NCI-H2196 treated with DMSO at 0.1 percent for 48 hours (cell line): Measurements from ENCODE around the gene CDS1.
A peak's percentile ranks its signal among the peaks of the same experiment; 100 is the strongest.
"Not testable (repeated sequence)": the region's sequence is repeated elsewhere in the genome, so short reads cannot be mapped to it uniquely, and the experiment has no call there.

Experiments used
- DNase-seq: peaks from one replicate; lab custom pipeline; 2025; ENCODE audit not compliant: unreplicated experiment; lab: John Stamatoyannopoulos, UW

Gene CDS1

DNA sequence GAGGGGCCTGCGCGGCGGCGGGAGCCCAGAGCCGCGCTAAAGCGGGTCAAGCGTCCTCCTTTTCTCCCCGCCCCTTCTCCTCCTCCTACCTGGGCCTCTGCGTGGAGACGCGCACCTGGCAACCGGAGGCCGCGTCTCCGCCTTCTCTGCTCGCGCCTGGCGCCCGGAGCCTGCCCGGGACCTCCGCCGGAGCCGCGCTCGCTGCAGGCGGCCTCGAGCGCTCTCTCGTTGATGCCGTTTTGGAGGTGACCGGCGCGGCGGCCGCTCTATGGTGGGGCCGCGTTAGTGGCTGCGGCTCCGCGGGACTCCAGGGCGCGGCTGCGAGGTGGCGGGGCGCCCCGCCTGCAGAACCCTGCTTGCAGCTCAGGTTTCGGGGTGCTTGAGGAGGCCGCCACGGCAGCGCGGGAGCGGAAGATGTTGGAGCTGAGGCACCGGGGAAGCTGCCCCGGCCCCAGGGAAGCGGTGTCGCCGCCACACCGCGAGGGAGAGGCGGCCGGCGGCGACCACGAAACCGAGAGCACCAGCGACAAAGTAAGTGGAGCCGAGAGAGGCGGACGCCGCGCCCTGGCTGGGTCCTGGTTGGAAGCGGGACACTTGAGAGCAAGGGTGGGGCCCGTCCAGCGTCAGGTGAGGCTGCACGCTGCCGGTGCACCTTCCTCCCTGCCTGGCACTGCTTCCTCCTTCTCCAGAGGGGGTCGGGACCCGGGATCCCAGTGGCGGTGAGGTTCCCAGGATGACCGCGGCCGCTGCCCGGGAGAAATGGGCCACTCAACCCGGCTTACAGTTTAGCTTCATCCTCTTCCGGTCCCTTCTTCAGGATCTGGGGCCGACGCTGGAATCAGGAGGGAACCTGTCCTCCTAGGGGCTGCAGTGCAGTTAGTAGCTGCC is at the start of gene CDS1:
CDS1 (plus strand) TSS at position 140 of the 888 bp plus-strand sequence; CDS start at position 415, 275 bp downstream.
- no peak for DNase-seq

DNA sequence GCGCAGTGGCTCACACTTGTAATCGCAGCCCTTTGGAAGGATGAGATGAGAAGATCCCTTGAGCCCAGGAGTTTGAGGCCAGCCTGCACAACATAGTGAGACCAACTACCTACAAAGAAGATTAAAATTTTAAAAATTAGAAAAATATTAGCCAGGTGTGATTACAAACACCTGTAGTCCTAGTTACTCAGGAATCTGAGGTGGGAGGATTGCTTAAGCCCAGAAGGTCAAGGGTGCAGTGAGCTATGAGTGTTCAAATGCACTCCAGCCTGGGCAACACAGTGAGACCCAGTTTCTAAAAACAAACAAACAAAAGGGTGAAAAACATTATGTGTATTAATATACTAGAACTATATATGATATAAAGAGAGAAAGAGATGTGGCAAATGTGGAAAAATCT is 47.0 kb upstream of the CDS1 start:
- no peak for DNase-seq

GRCh38 chr4:84545093-84545492 is 37.8 kb upstream of the CDS1 start:
- no peak for DNase-seq

DNA sequence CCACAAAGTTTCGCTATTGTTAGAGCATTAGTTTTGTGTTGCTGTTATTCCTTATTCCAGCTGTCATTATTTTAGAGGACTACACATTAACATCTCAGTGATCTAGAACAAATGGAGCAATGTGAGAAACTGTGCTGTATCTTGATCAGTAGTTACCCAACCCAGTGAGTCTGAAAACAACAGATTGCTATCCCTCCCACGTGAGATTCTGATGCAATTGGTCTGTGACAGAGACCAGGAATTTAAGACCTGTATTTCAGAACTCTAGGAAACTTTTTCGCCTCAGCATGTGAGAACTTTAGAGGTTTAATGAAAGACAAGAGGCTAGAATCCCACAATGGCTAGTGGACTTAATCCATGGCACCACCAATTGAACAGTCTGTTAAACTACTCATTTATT is 35.7 kb upstream of the CDS1 start:
- DNase-seq = no peak

GRCh38 chr4:84549191-84549590 is 33.7 kb upstream of the CDS1 start:
- DNase-seq = not testable (repeated sequence)

DNA sequence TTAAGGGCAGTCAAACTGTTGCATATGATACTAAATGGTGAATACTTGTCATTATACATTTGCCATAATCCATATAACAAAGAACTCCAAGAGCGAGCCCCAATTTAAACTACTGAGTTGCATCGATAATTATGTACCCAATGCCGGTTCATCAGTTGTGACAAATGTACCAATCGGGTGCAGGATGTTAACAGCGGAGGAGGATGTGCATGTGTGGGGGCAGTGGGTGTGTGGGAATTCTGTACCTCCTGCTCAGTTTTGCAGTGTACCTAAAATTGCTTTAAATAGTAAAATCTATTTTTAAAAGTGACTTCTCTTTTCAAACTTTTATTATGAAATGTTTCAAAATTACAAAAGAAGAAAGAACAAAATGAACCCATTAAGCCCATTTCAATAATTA is 20.8 kb upstream of the CDS1 start:
- no peak for DNase-seq

- DNase-seq = no peak
Measured at GRCh38 chr4:84563002-84563401, 19.9 kb upstream of the CDS1 start.

DNA sequence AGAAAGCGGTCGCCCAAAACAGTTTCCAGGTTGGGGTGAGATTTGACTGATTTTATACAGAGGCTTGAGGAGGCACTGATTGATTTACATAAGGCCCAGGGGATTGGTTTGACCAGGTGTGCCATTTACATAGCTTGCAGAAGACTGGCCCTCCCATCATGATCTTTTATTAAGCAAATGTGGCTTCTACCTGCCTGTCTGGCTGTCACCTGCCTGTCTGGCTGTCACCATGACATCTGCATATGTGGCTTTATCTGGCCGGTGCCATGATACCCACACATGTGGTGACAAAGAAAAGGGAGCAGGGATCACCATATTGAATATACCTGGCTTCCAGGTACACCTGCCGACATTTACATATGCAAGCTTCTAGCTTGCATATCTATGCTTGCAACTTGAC is 17.0 kb upstream of the CDS1 start:
- DNase-seq = no peak

DNA sequence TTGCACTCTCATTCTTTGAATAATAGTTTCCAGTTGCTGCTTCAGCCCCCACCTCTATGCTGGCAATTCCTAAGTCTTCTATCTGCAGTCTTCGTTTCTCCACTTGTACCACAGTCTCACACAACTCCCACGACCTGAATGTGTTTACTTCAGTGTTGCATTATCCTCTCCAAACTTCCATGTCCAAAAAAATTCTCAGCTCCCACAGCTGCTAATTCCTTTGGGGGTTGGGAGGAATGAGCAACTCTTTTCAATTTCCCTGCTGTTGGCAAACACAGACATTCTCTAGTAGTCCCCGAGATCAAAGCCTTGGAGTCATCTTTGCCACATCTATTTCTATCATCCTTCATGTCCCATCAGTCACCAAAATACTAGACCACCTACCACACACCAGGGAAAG is 14.4 kb upstream of the CDS1 start:
- DNase-seq = no peak

GRCh38 chr4:84569009-84569408 is 13.9 kb upstream of the CDS1 start:
- DNase-seq = no peak

GRCh38 chr4:84573385-84574068 is 9.4 kb upstream of the CDS1 start:
- no peak for DNase-seq

- DNase-seq = no peak
Measured at GRCh38 chr4:84574069-84574720, 8.7 kb upstream of the CDS1 start.

DNA sequence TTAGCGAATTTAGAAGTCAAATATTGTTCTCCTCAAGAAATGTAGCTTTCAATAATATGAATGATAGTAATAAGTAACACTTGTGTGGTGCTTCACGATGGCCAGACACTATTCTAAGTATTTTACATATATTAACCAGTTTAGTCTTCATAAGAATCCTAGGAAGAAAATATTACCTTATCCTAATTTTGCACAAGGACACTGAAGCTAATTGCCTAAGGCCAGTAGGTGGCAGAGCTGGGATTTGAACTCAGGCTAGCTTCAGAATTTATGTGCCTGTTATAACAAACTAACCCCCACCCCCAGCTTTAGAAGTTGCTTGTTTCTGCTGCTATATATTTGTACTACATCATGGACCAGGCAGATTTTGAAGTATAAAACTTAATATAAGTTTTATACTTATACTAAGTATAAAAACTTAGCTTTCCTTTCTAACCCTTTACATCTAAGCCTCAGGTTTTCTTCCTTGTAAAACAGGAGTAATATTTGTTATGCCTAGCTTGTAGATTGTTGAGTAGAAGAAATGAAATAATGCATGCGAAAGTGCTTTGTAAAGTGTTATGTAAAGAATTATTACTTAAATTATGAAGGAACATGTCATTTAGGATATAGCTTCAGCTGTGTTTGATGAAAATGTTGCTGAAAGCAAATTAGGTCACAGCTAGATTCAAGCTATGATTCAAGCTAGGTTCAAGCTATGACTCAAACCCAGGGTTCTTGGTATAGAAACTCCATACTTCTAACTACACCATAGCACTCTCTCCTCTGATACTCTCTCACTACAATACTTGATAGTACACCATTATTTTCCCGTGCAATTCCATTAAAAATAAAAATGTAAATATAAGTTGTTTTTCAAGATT is 4.2 kb upstream of the CDS1 start:
- no peak for DNase-seq

- DNase-seq = no peak
Measured at GRCh38 chr4:84579403-84579776, 3.5 kb upstream of the CDS1 start.

- DNase-seq = peak; percentile 42
Measured at GRCh38 chr4:84582302-84582987, 482 bp upstream of the CDS1 start.

GRCh38 chr4:84583876-84584380 is 1.0 kb downstream of the CDS1 start:
- DNase-seq = no peak

GRCh38 chr4:84585251-84585650 is 2.3 kb downstream of the CDS1 start:
- DNase-seq = no peak

- no peak for DNase-seq
Measured at GRCh38 chr4:84594724-84595123, 11.8 kb downstream of the CDS1 start.

GRCh38 chr4:84596826-84597225 is 13.9 kb downstream of the CDS1 start:
- DNase-seq = no peak

GRCh38 chr4:84597450-84597849 is 14.5 kb downstream of the CDS1 start:
- DNase-seq = no peak
